H1 (cell line): Measurements from ENCODE around the gene SYNPR. TPM values are rescaled to one million over a fixed set of nuclear protein-coding genes. Genes with fewer than 3 reads are reported as not detected.

Experiments
- CTCF ChIA-PET: fragments of 300-600 bp; sonication (Branson Sonifier 250); formaldehyde crosslinking; loops from one replicate; lab custom pipeline; 2021; ENCODE audit not compliant: partially characterized antibody; lab: Charles Lee
- POLR2A ChIA-PET: fragments of 300-600 bp; sonication (Branson Sonifier 250); formaldehyde crosslinking; loops from one replicate; lab custom pipeline; 2021; ENCODE audit warnings: inconsistent platforms; ENCODE audit not compliant: partially characterized antibody; lab: Charles Lee
- DNase-seq, 2 experiments: peaks; one replicate each; pipeline versions ENCODE4 v3.0.0 to v3.0.0-alpha.2; 2010 to 2022; ENCODE audit warnings: low spot score in 2 of 2, low read depth in 1 of 2, mixed read lengths in 1 of 2
- FAIRE-seq: peaks from 2 replicates; lab custom pipeline; 2011; peaks lifted over from hg19 to GRCh38; lab: Jason Lieb, UNC
- H2AFZ ChIP-seq: 2 replicates; pipeline ENCODE4 v1.8.1; 2012; ENCODE audit warnings: low read length, inconsistent platforms
- H2AK5ac ChIP-seq: 2 replicates; pipeline ENCODE4 v1.6.1; 2013; ENCODE audit warnings: low read depth, low read length
- H2BK120ac ChIP-seq: replicated peaks from 2 replicates; pipeline ENCODE3; 2013; ENCODE audit warnings: low read depth, low read length, inconsistent platforms
- H2BK12ac ChIP-seq: 2 replicates; pipeline ENCODE4 v1.6.1; 2013; ENCODE audit warnings: low read depth, low read length
- H2BK15ac ChIP-seq: 2 replicates; pipeline ENCODE4 v1.6.1; 2013; ENCODE audit warnings: low read length
- H2BK20ac ChIP-seq: 2 replicates; pipeline ENCODE4 v1.6.1; 2013; ENCODE audit warnings: low read length
- H2BK5ac ChIP-seq: 2 replicates; pipeline ENCODE4 v1.6.1; 2013; ENCODE audit warnings: low read depth, low read length
- H3K14ac ChIP-seq: 2 replicates; pipeline ENCODE4 v1.6.1; 2013; ENCODE audit warnings: inconsistent platforms; ENCODE audit not compliant: insufficient read length
- H3K18ac ChIP-seq: 2 replicates; pipeline ENCODE4 v1.6.1; 2013; ENCODE audit warnings: low read length; ENCODE audit errors: extremely low read depth
- H3K23ac ChIP-seq: 2 replicates; pipeline ENCODE4 v1.6.1; 2013; ENCODE audit warnings: inconsistent platforms; ENCODE audit not compliant: insufficient read length
- H3K23me2 ChIP-seq: 2 replicates; pipeline ENCODE4 v1.6.1; 2013; ENCODE audit warnings: low read depth, low read length
- H3K27ac ChIP-seq: 2 replicates; pipeline ENCODE4 v1.6.1; 2011; ENCODE audit warnings: low read depth, low read length, inconsistent platforms
- H3K27me3 ChIP-seq, 4 experiments: replicated peaks in 1 of 4; 1 replicate in 1 of 4; 2 replicates in 3 of 4; pipeline versions ENCODE4 v1.6.1 to v1.8.1; 2011 to 2013; ENCODE audit warnings: low read length in 3 of 4, mild to moderate bottlenecking in 3 of 4, inconsistent platforms in 2 of 4, mixed read lengths in 2 of 4, moderate library complexity in 1 of 4; ENCODE audit not compliant: control insufficient read depth in 3 of 4, insufficient read depth in 3 of 4; ENCODE audit errors: extremely low read depth in 1 of 4
- H3K36me3 ChIP-seq, 4 experiments: 2 replicates each; pipeline versions ENCODE4 v1.6.1 to v1.8.1; 2011 to 2013; ENCODE audit warnings: mild to moderate bottlenecking in 4 of 4, low read length in 3 of 4, moderate library complexity in 2 of 4, control low read depth in 1 of 4, inconsistent platforms in 1 of 4; ENCODE audit not compliant: insufficient read depth in 4 of 4, control insufficient read depth in 2 of 4
- H3K4ac ChIP-seq: replicated peaks from 2 replicates; pipeline ENCODE3; 2013; ENCODE audit warnings: low read length, low read depth, mixed read lengths, inconsistent platforms; ENCODE audit not compliant: insufficient read length
- H3K4me1 ChIP-seq, 4 experiments: replicated peaks in 1 of 4; 1 replicate in 1 of 4; 2 replicates in 3 of 4; pipeline versions ENCODE4 v1.6.1 to v1.8.1; 2011 to 2013; ENCODE audit warnings: low read length in 3 of 4, inconsistent platforms in 2 of 4, mixed read lengths in 1 of 4; ENCODE audit not compliant: insufficient read depth in 4 of 4, control insufficient read depth in 3 of 4
- H3K4me2 ChIP-seq, 2 experiments: 2 replicates each; pipeline versions ENCODE4 v1.6.1 to v1.8.1; 2011 to 2013; ENCODE audit warnings: low read depth in 2 of 2, low read length in 2 of 2, control low read depth in 1 of 2, inconsistent platforms in 1 of 2, mild to moderate bottlenecking in 1 of 2; ENCODE audit not compliant: insufficient read depth in 1 of 2
- H3K4me3 ChIP-seq, 4 experiments: fragments of 200-600, 300-600 bp in 1 of 4; sonication (generic), shearing (Covaris generic), sonication (Bioruptor Twin) in 1 of 4; 2 replicates each; pipeline versions ENCODE4 v1.5.1 to v1.8.1; 2011 to 2016; ENCODE audit warnings: low read length in 4 of 4, low read depth in 3 of 4, control low read depth in 2 of 4, inconsistent platforms in 2 of 4, mild to moderate bottlenecking in 2 of 4, mixed read lengths in 1 of 4, moderate library complexity in 1 of 4; ENCODE audit not compliant: insufficient read depth in 2 of 4; ENCODE audit errors: extremely low read depth in 1 of 4
- H3K56ac ChIP-seq: replicated peaks from 2 replicates; pipeline ENCODE3; 2013; ENCODE audit warnings: low read depth, mild to moderate bottlenecking, mixed read lengths, low read length, inconsistent platforms; ENCODE audit not compliant: insufficient read length
- H3K79me1 ChIP-seq: 2 replicates; pipeline ENCODE4 v1.6.1; 2013; ENCODE audit warnings: low read depth, low read length, control low read depth
- H3K79me2 ChIP-seq, 2 experiments: 2 replicates each; pipeline versions ENCODE4 v1.6.1 to v1.8.1; 2012 to 2013; ENCODE audit warnings: low read length in 2 of 2, mild to moderate bottlenecking in 2 of 2, inconsistent platforms in 1 of 2; ENCODE audit not compliant: insufficient read depth in 2 of 2, control insufficient read depth in 1 of 2
- H3K9ac ChIP-seq, 4 experiments: replicated peaks in 1 of 4; 1 replicate in 1 of 4; 2 replicates in 3 of 4; pipeline versions ENCODE4 v1.6.1 to v1.8.1; 2011 to 2013; ENCODE audit warnings: low read depth in 3 of 4, low read length in 3 of 4, control low read depth in 2 of 4, mild to moderate bottlenecking in 2 of 4, moderate library complexity in 2 of 4, inconsistent platforms in 1 of 4; ENCODE audit errors: extremely low read depth in 1 of 4
- H3K9me3 ChIP-seq, 2 experiments: 2 replicates each; pipeline versions ENCODE4 v1.6.1 to v1.8.1; 2012 to 2013; ENCODE audit warnings: mild to moderate bottlenecking in 2 of 2, moderate library complexity in 2 of 2, control low read depth in 1 of 2, inconsistent platforms in 1 of 2, low read depth in 1 of 2, low read length in 1 of 2, mixed read lengths in 1 of 2; ENCODE audit not compliant: insufficient read depth in 2 of 2
- H4K20me1 ChIP-seq, 2 experiments: replicated peaks in 1 of 2; 2 replicates each; pipeline versions ENCODE3 to v1.8.1; 2011 to 2013; ENCODE audit warnings: inconsistent platforms in 2 of 2, low read length in 2 of 2, mild to moderate bottlenecking in 1 of 2; ENCODE audit not compliant: insufficient read depth in 2 of 2, control insufficient read depth in 1 of 2
- H4K5ac ChIP-seq: 2 replicates; pipeline ENCODE4 v1.6.1; 2013; ENCODE audit warnings: low read length, low read depth, mixed read lengths, inconsistent platforms; ENCODE audit not compliant: insufficient read length
- H4K8ac ChIP-seq: 2 replicates; pipeline ENCODE4 v1.8.0; 2013; ENCODE audit warnings: mild to moderate bottlenecking, moderate library complexity, low read length, inconsistent platforms; ENCODE audit not compliant: insufficient read depth; ENCODE audit errors: extremely low read depth
- H4K91ac ChIP-seq: replicated peaks from 2 replicates; pipeline ENCODE3; 2013; ENCODE audit warnings: low read length, mixed read lengths, inconsistent platforms; ENCODE audit not compliant: insufficient read length
- JUN ChIP-seq: IDR thresholded peaks from 2 replicates; pipeline ENCODE4 v1.6.1; 2011; ENCODE audit warnings: low read depth, mild to moderate bottlenecking, improper control_type of control experiment, low read length
- PHF8 ChIP-seq: fragments of 200-600 bp; sonication (generic); conservative IDR thresholded peaks from 2 replicates; pipeline ENCODE4 v1.7.1; 2012; ENCODE audit warnings: low read depth, mild to moderate bottlenecking, inconsistent platforms, low read length, moderate library complexity
- SAP30 ChIP-seq: fragments of 300-600 bp; sonication (generic); IDR thresholded peaks from 2 replicates; pipeline ENCODE4 v1.7.1; 2012; ENCODE audit warnings: low read length, moderate library complexity, mild to moderate bottlenecking, inconsistent platforms; ENCODE audit not compliant: insufficient read depth, insufficient replicate concordance
- TCF12 ChIP-seq: IDR thresholded peaks from 2 replicates; pipeline ENCODE4 v1.6.1; 2011; ENCODE audit warnings: low read depth, mild to moderate bottlenecking, low read length
- TEAD4 ChIP-seq: IDR thresholded peaks from 2 replicates; pipeline ENCODE4 v1.6.1; 2012; ENCODE audit warnings: low read depth, low read length, inconsistent platforms, mixed read lengths
- WGBS, 2 experiments: shearing (Covaris generic) in 1 of 2; methylation state at CpG; one replicate each; pipeline versions ENCODE4 v1.1.6 to v1.1.7; 2013 to 2015; ENCODE audit warnings: low lambda C conversion rate in 2 of 2, mixed read lengths in 2 of 2, inconsistent platforms in 1 of 2, low coverage in 1 of 2, missing lambda C conversion rate in 1 of 2; ENCODE audit not compliant: insufficient replicate concordance in 2 of 2, insufficient coverage in 1 of 2, insufficient read length in 1 of 2; ENCODE audit errors: extremely low coverage in 1 of 2, missing lambda C conversion rate in 1 of 2; 5-methylcytosine and 5-hydroxymethylcytosine counted together
- polyA plus RNA-seq, 7 experiments: library from polyadenylated mRNA; depleted of rRNA in 3 of 7; stranded (reverse) in 5 of 7; unstranded in 2 of 7; fragments of >200 nt in 5 of 7; fragments of 200-250 nt in 2 of 7; gene quantifications; 1 replicate in 5 of 7; 2 replicates in 1 of 7; 4 replicates in 1 of 7; pipeline versions ENCODE4 v1.2.1 to v1.2.3, GENCODE V29; 2011 to 2013; ENCODE audit warnings: missing spikeins in 2 of 7, mixed read lengths in 2 of 7
- total RNA-seq: library from RNA; stranded (reverse); fragmentation: NEBNext Ultra II Directional; extraction: Animal tissue kit (Norgen Biotek cat#: 25700); gene quantifications from 2 replicates; pipeline ENCODE4 v1.2.1, GENCODE V29; 2021
- TF ChIP-seq, protein P1 (sequence below): IDR thresholded peaks from 2 replicates; pipeline ENCODE4 v1.6.1; 2012; ENCODE audit warnings: inconsistent platforms

Gene SYNPR
- total and polyA plus RNA-seq, 2 of the 8 experiments (the other 6 are each of a cell fraction or from before 2014, with no cell fraction given) = 0.39 to 0.99 TPM

DNA sequence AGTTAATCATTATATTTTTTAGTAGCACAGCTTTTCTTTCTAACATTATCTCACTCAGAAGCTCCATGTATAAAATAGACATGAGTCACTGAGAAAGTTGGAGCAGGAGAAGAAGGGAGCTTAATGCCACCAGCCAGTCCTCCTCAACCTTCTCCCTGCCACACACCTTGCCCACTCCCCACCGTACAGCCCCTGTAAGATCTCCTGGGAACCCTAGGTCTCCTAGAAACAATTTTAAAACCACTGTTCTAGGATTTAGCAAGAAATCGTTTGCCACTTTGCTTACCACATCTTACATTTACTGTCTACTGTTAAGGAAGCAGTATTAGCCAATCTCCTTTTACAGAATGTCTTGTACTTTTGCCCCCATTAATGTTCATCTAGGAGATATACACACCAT is 204.2 kb downstream of the SYNPR start:
- Histone ChIP-seq H3K27ac (no peak overlapping the region), H3K14ac (no peak overlapping the region), H3K79me1 (no peaks in the 10 kb centered on the region), H3K23ac (no peak overlapping the region), H2BK5ac (no peak overlapping the region), H3K56ac (no peak overlapping the region), H3K9ac (no peak overlapping the region), H3K4me2 (no peak overlapping the region), H2AK5ac (no peak overlapping the region), H2BK120ac (no peak overlapping the region), H2BK20ac (no peak overlapping the region), H3K9me3 (0 out of 4 replicates have a peak, but pooled peaks cover 0 to 3% of the 10 kb centered on the region in 2 experiments), H2AFZ (no peak overlapping the region), H3K79me2 (no peaks in the 10 kb centered on the region), H3K4me3 (no peak overlapping the region), H3K4me1 (no peaks in the 10 kb centered on the region), H3K23me2 (no peaks in the 10 kb centered on the region), H3K36me3 (no peaks in the 10 kb centered on the region; a peak in 1 of 8 replicates), H2BK12ac (no peak overlapping the region), H4K5ac (no peak overlapping the region), H4K20me1 (no peaks in the 10 kb centered on the region), H3K4ac (no peak overlapping the region), H4K91ac (no peak overlapping the region), H4K8ac (no peak overlapping the region), H3K27me3 (no peaks in the 10 kb centered on the region), H2BK15ac (no peak overlapping the region), H3K18ac (no peak overlapping the region)
- ChIA-PET POLR2A (no interaction called here), CTCF (interaction anchor here (1.2 kb wide), 1 partner anchor 55 kb away, joined by 3 read pairs; no protein-coding TSS in a partner anchor)
- no peak for DNase-seq
- 80% methylated on average over 2 of the region's 2 CpGs; no CpG with 5 or more reads in 1 of the 2 experiments for WGBS, 2 experiments
- FAIRE-seq = no peak
- TF ChIP-seq, protein P1, sequence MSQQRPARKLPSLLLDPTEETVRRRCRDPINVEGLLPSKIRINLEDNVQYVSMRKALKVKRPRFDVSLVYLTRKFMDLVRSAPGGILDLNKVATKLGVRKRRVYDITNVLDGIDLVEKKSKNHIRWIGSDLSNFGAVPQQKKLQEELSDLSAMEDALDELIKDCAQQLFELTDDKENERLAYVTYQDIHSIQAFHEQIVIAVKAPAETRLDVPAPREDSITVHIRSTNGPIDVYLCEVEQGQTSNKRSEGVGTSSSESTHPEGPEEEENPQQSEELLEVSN = no peak
- TF ChIP-seq PHF8 = no peak
- no peak for TF ChIP-seq TCF12
- TF ChIP-seq SAP30 = no peak
- TF ChIP-seq JUN = no peak
- TF ChIP-seq TEAD4 = no peak
